ENCODE results near the gene ZC3H7A. TPM values are rescaled to one million over a fixed set of nuclear protein-coding genes. Genes with fewer than 3 reads are reported as not detected.

Gene ZC3H7A
- total RNA-seq, 4 donors from 2014 or later, result 16.6 to 34.1 (median 30.2) TPM

DNA sequence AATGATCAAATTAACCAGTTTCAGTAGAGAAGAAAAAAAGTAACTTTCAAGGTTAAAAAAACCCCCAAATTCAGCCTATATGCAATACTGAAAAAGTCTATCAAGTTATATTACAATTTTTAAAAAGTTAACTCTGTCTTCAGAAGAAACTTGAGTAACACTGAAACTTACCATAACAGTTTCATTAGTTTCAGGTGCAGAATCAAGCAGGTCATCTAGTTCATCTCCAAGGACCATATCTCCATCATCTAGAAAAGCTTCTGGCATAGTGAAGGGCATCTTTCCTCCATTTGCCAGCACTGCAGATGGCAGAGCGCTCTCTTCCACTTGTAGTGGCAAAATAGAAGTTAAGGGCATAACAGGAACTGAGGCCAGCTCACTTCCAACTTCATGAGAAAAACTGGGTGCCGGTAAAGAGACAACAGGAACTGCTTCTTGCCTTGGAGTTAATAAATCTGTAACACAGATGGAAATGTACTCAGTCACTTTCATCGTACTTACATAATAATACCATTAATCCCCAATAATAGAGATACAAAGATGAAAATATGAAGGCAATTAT is 22.9 kb downstream of the ZC3H7A start:
- Histone ChIP-seq H3K4me3 (no peak overlapping the region), H3K9me3 (no peaks in the 10 kb centered on the region), H3K27me3 (no peaks in the 10 kb centered on the region), H3K27ac (no peak overlapping the region), H3K36me3 (peaks cover 6 to 96% (median 35%) of the 10 kb centered on the region in 3 donors), H3K4me1 (no peaks in the 10 kb centered on the region)
- intact Hi-C loops (cut with DNase I), result no loop called here
- no peak for TF ChIP-seq POLR2A (IDR thresholded peaks at IDR 0.05)
- TF ChIP-seq, protein P1, sequence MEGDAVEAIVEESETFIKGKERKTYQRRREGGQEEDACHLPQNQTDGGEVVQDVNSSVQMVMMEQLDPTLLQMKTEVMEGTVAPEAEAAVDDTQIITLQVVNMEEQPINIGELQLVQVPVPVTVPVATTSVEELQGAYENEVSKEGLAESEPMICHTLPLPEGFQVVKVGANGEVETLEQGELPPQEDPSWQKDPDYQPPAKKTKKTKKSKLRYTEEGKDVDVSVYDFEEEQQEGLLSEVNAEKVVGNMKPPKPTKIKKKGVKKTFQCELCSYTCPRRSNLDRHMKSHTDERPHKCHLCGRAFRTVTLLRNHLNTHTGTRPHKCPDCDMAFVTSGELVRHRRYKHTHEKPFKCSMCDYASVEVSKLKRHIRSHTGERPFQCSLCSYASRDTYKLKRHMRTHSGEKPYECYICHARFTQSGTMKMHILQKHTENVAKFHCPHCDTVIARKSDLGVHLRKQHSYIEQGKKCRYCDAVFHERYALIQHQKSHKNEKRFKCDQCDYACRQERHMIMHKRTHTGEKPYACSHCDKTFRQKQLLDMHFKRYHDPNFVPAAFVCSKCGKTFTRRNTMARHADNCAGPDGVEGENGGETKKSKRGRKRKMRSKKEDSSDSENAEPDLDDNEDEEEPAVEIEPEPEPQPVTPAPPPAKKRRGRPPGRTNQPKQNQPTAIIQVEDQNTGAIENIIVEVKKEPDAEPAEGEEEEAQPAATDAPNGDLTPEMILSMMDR (IDR thresholded peaks at IDR 0.05), result no peak
- no peak for DNase-seq
- 66 to 74% methylated on average over 3 of the region's 3 CpGs for WGBS, 2 donors

DNA sequence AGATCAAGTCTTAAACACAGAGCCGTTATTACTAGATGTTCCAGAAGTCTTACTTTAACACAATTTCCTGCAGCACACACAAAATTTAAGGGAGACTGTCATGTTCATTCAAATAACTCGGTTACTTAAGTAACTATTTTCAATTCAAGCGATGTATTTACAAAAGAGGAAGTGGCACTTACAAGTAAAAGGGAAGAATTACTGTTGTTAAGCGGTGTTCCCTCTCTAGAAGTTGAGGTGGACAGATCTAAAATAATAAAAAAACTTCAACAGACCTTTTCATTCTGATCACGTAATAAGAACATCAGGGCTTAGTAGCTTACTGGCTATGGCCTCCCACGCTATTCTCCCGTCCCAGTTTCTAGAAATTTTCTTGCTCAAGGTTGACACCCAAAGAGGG is 28.2 kb downstream of the ZC3H7A start:
- H3K36me3 ChIP-seq, result peaks cover 6 to 97% (median 38%) of the 10 kb centered on the region in 3 donors
- no peak for DNase-seq
- no peaks in the 10 kb centered on the region for H3K27me3 ChIP-seq
- no peak overlapping the region for H3K4me3 ChIP-seq
- H3K27ac ChIP-seq, result no peak overlapping the region
- TF ChIP-seq POLR2A (IDR thresholded peaks at IDR 0.05), result no peak
- TF ChIP-seq, protein P1 (IDR thresholded peaks at IDR 0.05), result no peak
- no peaks in the 10 kb centered on the region for H3K4me1 ChIP-seq
- no peaks in the 10 kb centered on the region for H3K9me3 ChIP-seq
- intact Hi-C loops (cut with DNase I), result no loop called here
- 69 to 72% methylated on average over 7 of the region's 7 CpGs for WGBS, 2 donors

DNA sequence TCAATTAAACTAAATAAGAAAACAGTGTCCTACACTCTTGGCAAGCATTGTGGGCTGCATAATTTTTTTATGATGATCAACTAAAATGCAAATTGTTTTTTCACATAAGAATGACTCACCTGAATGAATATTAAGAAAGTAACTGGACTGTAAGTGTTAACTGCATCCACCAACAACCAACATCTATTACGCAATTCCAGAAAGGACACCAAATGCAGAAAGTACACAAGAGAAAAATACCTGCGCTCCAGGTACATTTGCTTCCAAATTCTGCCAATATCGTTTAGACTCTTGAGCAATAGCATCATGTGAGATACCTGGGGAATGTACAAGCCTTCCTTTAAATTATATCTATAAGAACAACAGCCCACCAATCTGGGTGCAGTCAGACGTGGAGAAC is 34.6 kb downstream of the ZC3H7A start:
- H3K36me3 ChIP-seq, result peaks cover 0 to 99% (median 22%) of the 10 kb centered on the region in 3 donors
- intact Hi-C loops (cut with DNase I), result no loop called here

DNA sequence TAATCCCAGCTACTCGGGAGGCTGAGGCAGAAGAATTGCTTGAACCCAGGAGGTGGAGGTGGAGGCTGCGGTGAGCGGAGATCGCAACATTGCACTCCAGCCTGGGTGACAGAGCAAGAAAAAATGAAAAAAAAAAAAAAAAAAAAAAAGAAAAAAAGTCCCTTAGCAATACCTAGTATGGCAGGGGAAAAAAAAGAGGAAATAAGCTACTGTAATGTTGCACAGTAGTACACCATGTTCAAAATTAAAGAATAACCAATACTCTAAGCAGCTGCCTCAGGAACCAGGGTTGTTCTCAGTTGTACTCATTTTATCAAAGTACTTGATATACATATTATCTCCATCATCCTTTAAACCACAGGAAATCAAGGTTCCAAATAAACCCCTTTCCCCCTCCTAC is 37.1 kb downstream of the ZC3H7A start:
- H3K27ac ChIP-seq, result no peak overlapping the region
- H3K27me3 ChIP-seq, result no peaks in the 10 kb centered on the region
- DNase-seq, result no peak
- intact Hi-C loops (cut with DNase I), result no loop called here
- 93 to 96% methylated on average over 4 of the region's 4 CpGs for WGBS, 2 donors
- TF ChIP-seq POLR2A (IDR thresholded peaks at IDR 0.05), result no peak
- TF ChIP-seq, protein P1 (IDR thresholded peaks at IDR 0.05), result no peak
- peaks cover 12 to 99% (median 24%) of the 10 kb centered on the region in 3 donors for H3K36me3 ChIP-seq
- H3K9me3 ChIP-seq, result no peaks in the 10 kb centered on the region
- peaks cover 0 to 9% (median 2%) of the 10 kb centered on the region in 3 donors for H3K4me1 ChIP-seq
- no peak overlapping the region for H3K4me3 ChIP-seq

More for the DNA sequence above, 34.6 kb downstream of the ZC3H7A start:
- TF ChIP-seq POLR2A (IDR thresholded peaks at IDR 0.05), result no peak
- TF ChIP-seq, protein P1 (IDR thresholded peaks at IDR 0.05), result no peak
- no peak overlapping the region for H3K4me3 ChIP-seq
- H3K4me1 ChIP-seq, result peaks cover 0 to 9% (median 2%) of the 10 kb centered on the region in 3 donors
- 57 to 63% methylated on average over 4 of the region's 4 CpGs for WGBS, 2 donors
- no peaks in the 10 kb centered on the region for H3K9me3 ChIP-seq
- H3K27me3 ChIP-seq, result no peaks in the 10 kb centered on the region
- H3K27ac ChIP-seq, result no peak overlapping the region
- no peak for DNase-seq

DNA sequence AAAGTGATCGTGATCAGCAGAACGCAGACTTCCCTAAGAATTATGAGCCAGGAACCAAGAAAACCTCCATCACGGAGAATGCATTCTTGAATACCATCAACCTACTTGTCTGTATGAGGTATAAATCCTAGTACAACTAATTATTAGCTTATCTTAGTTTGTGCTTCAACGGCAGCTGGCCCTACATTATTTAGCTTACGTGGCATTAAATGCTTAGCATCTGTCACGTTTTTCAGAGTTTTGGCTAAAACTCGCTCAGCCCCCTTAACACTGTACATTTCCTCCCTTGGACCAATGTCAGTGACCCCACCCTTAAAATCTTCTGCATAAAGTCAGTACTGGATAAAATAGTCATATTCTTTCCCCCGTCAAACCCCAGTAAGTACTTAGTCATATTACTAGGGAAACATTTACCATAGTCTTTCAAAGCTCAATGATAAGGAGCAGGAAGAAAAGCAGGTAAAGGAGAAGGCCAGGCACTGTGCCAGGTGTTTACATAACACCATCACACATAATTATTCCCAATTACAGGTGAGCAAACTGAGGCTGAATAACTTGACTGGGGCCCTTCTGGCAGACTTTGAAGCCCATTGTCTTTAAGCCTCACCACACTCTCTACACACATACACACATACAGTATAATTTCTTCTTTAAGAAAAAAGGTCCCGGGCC is 37.8 kb downstream of the ZC3H7A start:
- 87 to 89% methylated on average over 8 to 9 of the region's 9 CpGs for WGBS, 2 donors
- no peaks in the 10 kb centered on the region for H3K27me3 ChIP-seq
- no peak overlapping the region for H3K4me3 ChIP-seq
- no peaks in the 10 kb centered on the region for H3K9me3 ChIP-seq
- peaks cover 0 to 9% (median 2%) of the 10 kb centered on the region in 3 donors for H3K4me1 ChIP-seq
- peaks cover 12 to 98% (median 23%) of the 10 kb centered on the region in 3 donors for H3K36me3 ChIP-seq
- no peak for DNase-seq
- TF ChIP-seq POLR2A (IDR thresholded peaks at IDR 0.05), result no peak
- TF ChIP-seq, protein P1 (IDR thresholded peaks at IDR 0.05), result no peak
- H3K27ac ChIP-seq, result no peak overlapping the region
- intact Hi-C loops (cut with DNase I), result no loop called here

Data from esophagus squamous epithelium (tissue), 5 donors.